DLD1 (cell line): Measurements from ENCODE around the gene GADD45GIP1.
"Not testable (repeated sequence)": the region's sequence is repeated elsewhere in the genome, so short reads cannot be mapped to it uniquely, and the experiment has no call there.

ENCODE experiments used
- in situ Hi-C: cut with HindIII; loops from 2 replicates; pipeline ENCODE4 v1.10.0; 2017; ENCODE audit warnings: low sequenced_read_pairs

The GADD45GIP1 gene

DNA sequence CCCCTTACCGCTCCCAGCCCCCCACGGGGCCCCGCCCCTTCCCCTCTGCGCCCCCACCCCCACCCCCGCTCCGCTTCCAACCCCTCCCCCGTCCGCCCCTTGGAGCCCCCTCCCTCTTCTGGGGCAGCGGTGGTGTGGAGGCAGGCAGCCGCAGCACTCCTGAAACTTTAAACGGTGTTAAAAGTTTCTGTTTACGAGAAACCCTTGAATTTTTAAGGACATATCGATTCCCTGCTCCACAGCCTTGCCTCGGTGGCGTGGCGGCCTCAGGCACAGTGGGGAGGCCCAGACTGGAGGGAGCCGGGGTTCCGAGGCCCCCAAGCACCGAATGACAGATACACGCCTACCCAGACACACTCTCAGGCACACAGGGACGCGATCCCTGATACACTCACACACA lies 33.4 kb upstream of the GADD45GIP1 start:
- in situ Hi-C loops: no loop called here

- in situ Hi-C loops: no loop called here
These were observed 30.8 kb upstream of the GADD45GIP1 start for GRCh38 chr19:12987781-12988180.

DNA sequence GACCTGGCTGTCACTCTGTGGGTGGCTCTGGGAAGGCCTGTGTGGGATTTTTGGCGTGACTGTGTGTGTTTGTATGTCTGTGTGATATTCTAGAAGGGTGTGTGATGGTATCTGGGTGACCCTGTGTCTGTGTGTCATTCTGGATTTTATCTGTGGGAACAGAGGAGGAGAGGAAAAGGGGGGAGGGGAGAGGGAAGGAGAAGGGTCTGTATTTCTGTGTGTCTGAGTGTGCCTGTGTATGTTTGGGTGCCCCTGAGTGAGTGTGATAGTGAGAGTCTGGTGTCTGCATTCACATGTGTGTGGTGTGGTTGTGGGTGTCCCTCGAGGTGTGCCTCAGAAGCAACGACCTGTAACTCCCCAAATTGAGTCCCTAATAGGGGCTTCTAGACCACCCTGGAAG lies 30.2 kb upstream of the GADD45GIP1 start:
- in situ Hi-C loops: no loop called here

- in situ Hi-C loops: no loop called here
These were observed 29.7 kb upstream of the GADD45GIP1 start for GRCh38 chr19:12986726-12987125.

- in situ Hi-C loops: no loop called here
These were observed 28.2 kb upstream of the GADD45GIP1 start for GRCh38 chr19:12985049-12985776.

DNA sequence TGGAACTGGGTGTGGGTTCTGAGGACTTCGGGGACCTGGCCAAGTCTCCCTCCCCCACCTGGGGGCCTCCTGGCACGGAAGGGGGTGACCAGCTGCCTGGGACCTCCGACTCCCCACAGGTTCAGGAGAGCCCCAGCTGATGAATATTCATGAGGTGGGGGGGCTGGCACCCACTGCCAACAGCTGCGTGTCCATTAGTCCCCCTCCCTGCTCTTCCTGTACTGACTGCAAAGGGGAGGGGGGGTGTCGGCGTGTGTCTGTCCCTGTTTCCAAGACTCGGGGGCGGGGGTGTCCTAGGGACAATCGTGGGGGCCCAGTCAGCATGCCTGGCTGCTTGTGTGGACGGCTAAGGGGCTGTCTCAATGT lies 27.6 kb upstream of the GADD45GIP1 start:
- in situ Hi-C loops: no loop called here

DNA sequence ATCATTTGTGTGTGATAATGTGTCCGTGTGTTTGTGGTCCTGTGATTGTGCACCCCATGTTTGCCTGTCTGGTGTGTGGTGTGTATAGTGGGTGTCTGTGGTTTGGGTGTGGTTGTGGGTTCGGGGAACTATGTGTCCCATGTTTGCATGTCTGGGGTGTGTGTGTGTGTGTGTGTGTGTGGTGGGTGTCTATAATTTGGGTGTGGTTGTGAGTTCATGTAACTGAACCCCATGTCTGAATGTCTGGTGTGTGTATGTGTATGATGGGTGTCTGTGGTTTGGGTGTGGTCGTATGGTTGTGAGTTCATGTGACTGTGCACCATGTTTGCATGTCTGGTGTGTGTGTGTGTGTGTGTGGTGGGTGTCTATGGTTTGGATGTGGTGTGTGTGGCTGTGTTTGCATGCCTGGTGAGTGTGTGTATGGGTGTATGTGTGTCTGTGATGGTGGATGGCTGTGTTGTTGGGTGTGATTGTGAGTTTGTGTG lies 27.2 kb upstream of the GADD45GIP1 start:
- in situ Hi-C loops: no loop called here

DNA sequence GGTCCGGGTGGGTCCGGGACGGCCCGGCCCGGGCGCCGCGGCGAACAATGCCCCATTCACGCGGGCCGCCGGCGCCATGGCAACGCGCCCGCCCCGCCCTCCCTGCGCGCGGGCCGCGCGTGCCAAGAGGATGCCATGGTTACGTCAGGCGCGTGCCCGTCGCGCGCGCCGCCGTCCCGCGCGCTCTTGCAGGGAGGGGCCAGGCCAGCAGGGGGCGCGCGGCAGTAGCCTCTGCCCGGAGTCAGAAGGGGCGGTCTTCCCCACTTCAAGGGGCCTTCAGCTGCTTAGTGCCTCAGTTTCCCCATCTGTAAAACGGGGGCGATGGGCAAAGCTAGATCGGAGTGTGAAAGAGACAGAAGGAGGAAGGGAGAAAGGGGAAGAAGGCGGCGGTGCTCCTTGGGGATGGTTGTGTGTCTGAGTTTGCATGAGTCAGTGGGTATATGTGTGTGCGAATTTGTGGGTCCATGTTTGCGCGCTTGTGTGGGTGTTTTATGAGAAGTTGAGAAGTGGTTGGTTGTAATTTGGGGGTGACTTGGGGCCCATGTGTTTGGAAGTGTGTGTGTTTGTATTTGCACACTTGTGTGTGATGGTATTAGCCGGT lies 26.6 kb upstream of the GADD45GIP1 start:
- in situ Hi-C loops: no loop called here

DNA sequence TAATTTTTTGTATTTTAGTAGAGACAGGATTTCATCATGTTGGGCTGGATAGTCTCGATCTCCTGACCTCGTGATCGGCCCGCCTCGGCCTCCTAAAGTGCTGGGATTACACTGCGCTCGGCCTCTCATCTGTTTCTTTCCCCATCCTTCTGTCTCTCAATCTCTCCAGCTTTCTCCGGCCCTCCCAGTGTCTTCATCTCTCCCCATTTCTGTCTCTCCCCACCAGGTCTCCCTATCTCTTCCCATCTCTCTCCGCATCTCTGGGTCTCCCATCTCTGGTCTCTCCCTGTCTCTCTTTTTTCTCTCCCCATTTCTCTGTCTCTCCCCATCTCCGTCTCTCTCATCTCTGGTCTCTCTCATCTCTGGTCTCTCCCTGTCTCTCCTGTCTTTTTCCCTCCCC lies 26.1 kb upstream of the GADD45GIP1 start:
- in situ Hi-C loops: no loop called here

DNA sequence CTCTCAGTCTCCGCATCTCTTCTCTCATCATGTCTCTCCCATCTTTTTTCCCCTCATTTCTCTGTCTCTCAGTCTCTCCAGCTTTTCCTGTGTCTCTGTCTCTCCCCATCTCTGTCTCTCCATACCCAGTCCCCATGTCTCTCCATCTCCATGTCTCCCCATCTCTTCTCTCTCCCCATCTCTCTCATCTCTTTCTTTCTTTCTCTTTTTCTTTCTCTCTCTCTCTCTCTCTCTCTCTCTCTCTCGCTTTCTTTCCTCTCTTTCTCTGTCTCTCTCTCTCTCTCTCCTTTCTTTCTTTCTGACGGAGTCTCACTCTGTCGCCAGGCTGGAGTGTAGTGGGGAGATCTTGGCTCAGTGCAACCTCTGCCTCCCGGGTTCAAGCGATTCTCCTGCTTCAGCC lies 25.6 kb upstream of the GADD45GIP1 start:
- in situ Hi-C loops: no loop called here

DNA sequence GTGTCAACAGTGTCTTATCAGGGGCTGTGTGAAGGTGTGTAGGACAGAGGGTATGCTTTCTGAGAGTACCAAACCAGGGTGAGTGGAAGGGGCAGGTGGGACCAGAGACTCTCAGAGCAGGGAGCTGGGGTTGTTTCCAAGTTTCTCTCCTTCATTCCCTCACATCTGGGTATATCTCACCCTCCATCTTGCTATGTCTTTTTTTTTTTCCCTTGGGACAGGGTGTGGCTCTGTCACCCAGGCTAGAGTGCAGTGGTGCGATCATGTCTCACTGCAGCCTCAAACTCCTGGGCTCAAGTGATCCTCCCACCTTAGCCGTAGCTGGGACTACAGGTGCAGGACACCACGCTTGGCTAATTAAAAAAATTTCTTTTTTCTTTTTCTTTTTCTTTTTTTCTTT lies 23.0 kb upstream of the GADD45GIP1 start:
- in situ Hi-C loops: no loop called here

- in situ Hi-C loops: not testable (repeated sequence)
These were observed 19.1 kb upstream of the GADD45GIP1 start for GRCh38 chr19:12976109-12976508.

- in situ Hi-C loops: no loop called here
These were observed 18.3 kb upstream of the GADD45GIP1 start for GRCh38 chr19:12975221-12975741.

DNA sequence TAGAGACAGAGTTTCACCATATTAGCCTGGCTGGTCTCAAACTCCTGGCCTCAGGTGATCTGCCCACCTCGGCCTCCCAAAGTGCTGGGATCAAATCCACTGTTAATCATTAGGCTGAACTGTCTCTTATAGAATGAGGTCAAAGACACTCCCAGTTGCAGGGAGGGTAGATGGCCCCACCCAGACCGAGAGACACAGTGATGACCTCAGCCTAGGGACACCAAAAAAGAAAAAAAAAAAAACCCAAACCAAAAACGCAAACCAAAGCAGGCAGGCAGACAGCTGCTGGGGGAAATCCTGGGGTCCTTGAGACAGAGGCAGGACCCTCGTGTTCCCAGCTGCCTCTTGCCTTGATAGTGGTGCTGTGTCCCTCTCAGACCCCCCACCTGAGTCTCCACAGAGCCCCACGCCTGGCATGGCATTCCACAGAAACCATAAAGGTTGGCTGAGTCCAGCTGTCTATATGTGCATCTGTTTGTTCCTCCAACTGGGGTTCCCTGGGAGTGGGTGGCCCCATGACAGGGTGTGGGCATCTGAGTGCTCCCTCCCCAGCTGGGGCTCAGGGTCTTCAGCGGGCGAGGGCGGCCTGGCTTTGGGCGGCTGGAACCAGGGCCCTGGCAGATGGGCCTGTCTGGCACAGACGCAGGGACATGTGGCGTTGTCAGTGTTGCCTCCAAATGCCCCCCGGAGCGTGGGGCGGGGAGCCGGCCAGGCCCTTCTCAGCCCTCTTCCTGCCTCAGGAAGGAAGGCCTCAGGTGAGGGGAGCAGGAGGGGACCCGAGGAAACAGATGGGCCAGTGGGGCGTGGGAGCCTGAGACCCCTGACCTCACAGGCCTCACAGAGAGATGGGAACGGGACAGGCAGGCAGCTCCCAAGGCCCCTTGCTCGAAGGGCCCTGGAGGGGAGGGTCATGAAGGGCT lies 17.5 kb upstream of the GADD45GIP1 start:
- in situ Hi-C loops: no loop called here

GRCh38 chr19:12973236-12973635 lies 16.2 kb upstream of the GADD45GIP1 start:
- in situ Hi-C loops: no loop called here

DNA sequence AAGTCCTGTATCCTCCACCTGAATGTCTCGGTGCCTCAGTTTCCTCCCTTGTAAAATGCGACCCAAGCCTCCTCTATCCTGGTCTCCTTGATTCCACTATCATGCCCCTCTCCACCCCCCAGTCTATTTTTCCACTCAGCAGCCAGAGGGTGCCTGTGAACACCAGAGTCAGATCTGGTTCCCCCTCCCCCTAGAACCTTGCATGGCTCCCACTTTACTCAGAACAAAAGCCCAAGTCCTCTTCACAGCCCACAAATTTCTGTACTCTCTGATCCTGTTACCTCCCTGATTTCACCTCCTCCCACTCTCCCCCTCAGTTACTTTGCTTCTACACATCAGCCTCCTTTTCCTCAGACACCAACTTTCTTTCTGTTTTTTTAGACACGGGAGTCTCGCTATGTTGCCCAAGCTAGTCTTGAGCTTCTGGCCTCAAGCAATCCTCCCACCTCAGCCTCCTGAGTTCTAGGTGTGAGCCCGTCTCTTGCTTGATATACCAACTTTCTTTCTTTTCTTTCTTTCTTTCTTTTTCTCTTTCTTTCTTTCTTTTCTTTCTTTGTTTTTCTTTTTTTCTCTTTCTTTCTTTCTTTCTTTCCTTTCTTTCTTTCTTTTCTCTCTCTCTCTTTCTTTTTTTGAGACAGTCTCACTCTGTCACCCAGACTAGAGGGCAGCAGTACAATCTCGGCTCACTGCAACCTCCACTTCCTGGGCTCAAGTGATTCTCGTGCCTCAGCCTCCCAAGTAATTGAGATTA lies 13.2 kb upstream of the GADD45GIP1 start:
- in situ Hi-C loops: no loop called here

DNA sequence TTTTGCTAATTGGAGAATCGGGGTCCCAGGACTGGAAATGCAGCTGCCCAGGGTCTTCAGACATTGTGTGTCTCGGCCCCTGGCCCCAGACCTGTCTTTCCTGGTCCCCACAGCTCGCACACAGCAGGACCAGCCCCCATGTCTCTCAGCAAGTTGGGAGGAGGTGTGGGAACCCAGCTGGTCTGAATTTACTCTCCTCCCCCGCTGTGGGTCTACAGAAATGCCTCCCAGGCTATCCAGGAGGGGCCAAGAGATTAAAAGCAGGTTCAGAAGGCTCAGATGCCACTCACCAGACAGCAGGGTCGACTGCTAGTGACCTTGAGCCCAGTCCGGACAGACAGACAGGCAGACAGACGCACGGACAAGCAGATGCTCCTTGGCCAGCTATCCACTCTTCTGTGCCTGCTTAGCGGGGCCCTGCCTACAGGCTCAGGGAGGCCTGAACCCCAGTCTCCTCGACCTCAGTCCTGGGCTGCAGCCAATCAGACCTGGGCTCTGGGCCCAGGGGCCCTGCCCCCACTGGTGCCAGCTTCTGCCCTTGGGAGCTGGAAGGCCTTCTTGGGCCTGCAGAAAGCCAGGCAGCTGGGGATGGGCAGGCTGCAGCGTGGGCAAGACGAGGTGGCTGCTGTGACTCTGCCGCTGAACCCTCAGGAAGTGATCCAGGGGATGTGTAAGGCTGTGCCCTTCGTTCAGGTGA lies 12.4 kb upstream of the GADD45GIP1 start, which contains the start of gene DAND5:
TSS of gene DAND5 (plus strand) at position 285 of the 697 bp plus-strand sequence. CDS start at position 370, 85 bp downstream.
- in situ Hi-C loops: no loop called here

GRCh38 chr19:12967907-12968306 lies 10.9 kb upstream of the GADD45GIP1 start:
- in situ Hi-C loops: no loop called here

- in situ Hi-C loops: no loop called here
These were observed 8.8 kb upstream of the GADD45GIP1 start for GRCh38 chr19:12965812-12966135.
